Esophagus muscularis mucosa (tissue), 3 donors: ENCODE results near the gene ZNF362.

ENCODE experiments used
- CTCF ChIP-seq, 3 experiments: fragments of 200-600 bp in 2 of 3; fragments of 450-650 bp in 1 of 3; sonication (generic) in 2 of 3; IDR thresholded peaks; one replicate each; pipeline ENCODE4 v1.5.1; 2017 to 2019; ENCODE audit warnings: antibody characterized with exemption in 3 of 3, mild to moderate bottlenecking in 2 of 3, moderate library complexity in 1 of 3
- POLR2AphosphoS5 ChIP-seq, 2 donors: sonication (generic); formaldehyde crosslinking; IDR thresholded peaks; one replicate each; pipeline ENCODE4 v1.6.1; 2017; ENCODE audit warnings: antibody characterized with exemption in 2 of 2

- TF ChIP-seq POLR2AphosphoS5 (IDR thresholded peaks at IDR 0.05) (no peak), CTCF (IDR thresholded peaks at IDR 0.05) (no peak)
These were observed 19.8 kb upstream of the ZNF362 start for GRCh38 chr1:33236498-33236897.
